Transverse colon (tissue), 4 donors: ENCODE measurements around the gene MC1R. TPM values are rescaled to one million over a fixed set of nuclear protein-coding genes. Genes with fewer than 3 reads are reported as not detected.

Experiments used
- DNase-seq: peaks from one replicate; pipeline ENCODE4 v3.0.0-alpha.2; 2019
- H3K27ac ChIP-seq, 4 donors: fragments of 200-600 bp; sonication (generic); 2 replicates each; pipeline ENCODE4 v1.5.1; 2016 to 2018; ENCODE audit warnings: inconsistent platforms in 4 of 4
- H3K27me3 ChIP-seq: fragments of 200-600 bp; sonication (generic); 2 replicates; pipeline ENCODE4 v1.5.1; 2017; ENCODE audit warnings: inconsistent platforms
- H3K36me3 ChIP-seq, 4 donors: fragments of 200-600 bp; sonication (generic); 2 replicates each; pipeline ENCODE4 v1.5.1; 2017 to 2019; ENCODE audit warnings: inconsistent platforms in 4 of 4
- H3K4me1 ChIP-seq, 4 donors: fragments of 200-600 bp; sonication (generic); 2 replicates each; pipeline ENCODE4 v1.5.1; 2017 to 2020; ENCODE audit warnings: inconsistent platforms in 4 of 4
- H3K4me3 ChIP-seq, 4 donors: fragments of 200-600 bp; sonication (generic); 1 replicate in 1 of 4; 2 replicates in 3 of 4; pipeline versions ENCODE4 v1.5.1 to v1.6.1; 2017 to 2019; ENCODE audit warnings: inconsistent platforms in 4 of 4
- H3K9me3 ChIP-seq, 2 donors: fragments of 200-600 bp; sonication (generic); 2 replicates each; pipeline ENCODE4 v1.5.1; 2017 to 2019; ENCODE audit warnings: inconsistent platforms in 2 of 2
- EP300 ChIP-seq: sonication (generic); formaldehyde crosslinking; IDR thresholded peaks from one replicate; pipeline ENCODE4 v1.6.1; 2017; ENCODE audit warnings: antibody characterized with exemption, low read depth
- POLR2A ChIP-seq: fragments of 450-650 bp; IDR thresholded peaks from one replicate; pipeline ENCODE4 v1.6.1; 2016; ENCODE audit warnings: antibody characterized with exemption, mild to moderate bottlenecking, moderate library complexity
- POLR2AphosphoS5 ChIP-seq, 3 donors: sonication (generic); formaldehyde crosslinking; IDR thresholded peaks; one replicate each; pipeline ENCODE4 v1.6.1; 2016; ENCODE audit warnings: antibody characterized with exemption in 3 of 3
- WGBS, 2 donors: methylation state at CpG; one replicate each; pipeline ENCODE4 v1.1.5; 2018; ENCODE audit warnings: low coverage in 1 of 2; 5-methylcytosine and 5-hydroxymethylcytosine counted together
- in situ Hi-C, 4 donors: fragments of 200-750 bp; cut with MboI; loops; one replicate each; pipeline versions ENCODE4 v1.15.0 to v1.15.1; 2017; ENCODE audit warnings: low sequenced_read_pairs in 3 of 4, low pct_ligation_motif_present in 1 of 4, low pct_unique_long_range_greater_than_20kb in 1 of 4
- intact Hi-C: fragments of 100-400 bp; cut with DNase I; formaldehyde crosslinking; loops from one replicate; pipeline ENCODE4 v1.15.1; 2023; ENCODE audit warnings: low total_unique reads
- total RNA-seq, 4 donors: library from RNA; depleted of rRNA; stranded (reverse); fragments of >200 nt; gene quantifications; one replicate each; pipeline ENCODE4 v1.1.0, GENCODE V29; 2016
- TF ChIP-seq, protein P1 (sequence below), 5 experiments: fragments of 200-600 bp in 3 of 5; fragments of 450-650 bp in 2 of 5; sonication (generic) in 3 of 5; IDR thresholded peaks; 1 replicate in 2 of 5; 2 replicates in 3 of 5; pipeline ENCODE4 v1.5.1; 2016 to 2017; ENCODE audit warnings: antibody characterized with exemption in 5 of 5, inconsistent platforms in 3 of 5, mild to moderate bottlenecking in 2 of 5, moderate library complexity in 1 of 5

The MC1R gene
- total RNA-seq, 4 donors from 2014 or later: 2.9 to 7.2 (median 6.7) TPM

DNA sequence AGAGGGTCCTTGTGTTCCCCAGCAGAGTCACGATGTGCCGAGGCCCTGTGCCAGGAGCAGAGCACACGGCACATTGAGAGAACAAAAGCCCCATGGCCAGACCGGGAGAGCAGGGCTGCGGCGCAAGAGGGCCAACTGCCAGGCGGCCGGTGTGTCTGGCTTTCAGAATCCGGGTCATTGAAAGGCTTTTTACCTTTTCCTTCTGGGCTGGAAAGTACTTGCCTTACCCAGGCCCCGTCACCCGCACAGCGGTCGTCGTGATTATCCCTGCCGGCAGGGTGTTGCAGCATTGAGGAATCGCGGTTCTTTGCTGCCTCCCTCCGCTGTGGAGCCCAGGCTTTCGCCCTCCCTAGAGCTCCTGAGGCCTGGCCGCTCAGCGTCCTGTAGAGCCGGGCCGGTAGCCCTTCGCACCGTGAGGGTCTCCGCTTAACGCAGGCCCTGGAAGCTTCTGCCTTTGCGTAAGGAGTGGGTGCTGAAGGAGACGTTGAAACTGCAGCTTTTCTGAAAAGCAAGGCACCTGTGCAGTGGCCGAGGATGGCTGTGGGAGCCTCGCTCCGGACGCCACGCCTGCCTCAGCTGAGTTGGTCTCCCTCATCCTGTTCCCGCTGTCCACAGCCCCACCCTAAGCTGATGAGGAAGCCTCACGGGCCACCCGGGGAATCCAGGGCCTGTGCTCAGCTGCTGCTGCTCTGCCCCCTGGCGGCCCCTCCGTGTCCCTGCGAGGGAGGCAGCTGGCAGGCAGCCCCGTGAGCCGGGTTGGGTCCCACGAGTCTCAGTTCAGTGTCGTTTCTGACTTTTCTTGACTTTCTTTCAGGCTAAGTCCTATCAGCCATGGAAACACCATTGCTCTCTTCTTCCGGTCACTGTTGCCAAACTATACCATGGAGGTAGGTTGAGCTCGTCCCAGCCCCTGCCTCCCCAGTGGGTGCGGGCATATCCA lies 8.6 kb upstream of the MC1R start:
- Histone ChIP-seq H3K4me1 (peaks cover 0 to 5% (median 2%) of the 10 kb centered on the region in 4 donors), H3K4me3 (no peak overlapping the region), H3K36me3 (peaks cover 0 to 24% (median 12%) of the 10 kb centered on the region in 4 donors), H3K27me3 (no peaks in the 10 kb centered on the region), H3K27ac (peak overlapping the region in 3 of 4 donors; percentile 26 to 54 (median 44)), H3K9me3 (no peaks in the 10 kb centered on the region)
- TF ChIP-seq, protein P1, sequence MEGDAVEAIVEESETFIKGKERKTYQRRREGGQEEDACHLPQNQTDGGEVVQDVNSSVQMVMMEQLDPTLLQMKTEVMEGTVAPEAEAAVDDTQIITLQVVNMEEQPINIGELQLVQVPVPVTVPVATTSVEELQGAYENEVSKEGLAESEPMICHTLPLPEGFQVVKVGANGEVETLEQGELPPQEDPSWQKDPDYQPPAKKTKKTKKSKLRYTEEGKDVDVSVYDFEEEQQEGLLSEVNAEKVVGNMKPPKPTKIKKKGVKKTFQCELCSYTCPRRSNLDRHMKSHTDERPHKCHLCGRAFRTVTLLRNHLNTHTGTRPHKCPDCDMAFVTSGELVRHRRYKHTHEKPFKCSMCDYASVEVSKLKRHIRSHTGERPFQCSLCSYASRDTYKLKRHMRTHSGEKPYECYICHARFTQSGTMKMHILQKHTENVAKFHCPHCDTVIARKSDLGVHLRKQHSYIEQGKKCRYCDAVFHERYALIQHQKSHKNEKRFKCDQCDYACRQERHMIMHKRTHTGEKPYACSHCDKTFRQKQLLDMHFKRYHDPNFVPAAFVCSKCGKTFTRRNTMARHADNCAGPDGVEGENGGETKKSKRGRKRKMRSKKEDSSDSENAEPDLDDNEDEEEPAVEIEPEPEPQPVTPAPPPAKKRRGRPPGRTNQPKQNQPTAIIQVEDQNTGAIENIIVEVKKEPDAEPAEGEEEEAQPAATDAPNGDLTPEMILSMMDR (IDR thresholded peaks at IDR 0.05): peak; percentile 82 to 89 (median 89)
- TF ChIP-seq POLR2AphosphoS5 (IDR thresholded peaks at IDR 0.05) (peak in 1 of 3 donors; percentile 67), EP300 (no peak)
- DNase-seq: peak; percentile 79
- 59 to 100% methylated on average over 2 to 47 of the region's 47 CpGs for WGBS, 2 donors
- in situ Hi-C loops: no loop called here
- intact Hi-C loops: no loop called here

DNA sequence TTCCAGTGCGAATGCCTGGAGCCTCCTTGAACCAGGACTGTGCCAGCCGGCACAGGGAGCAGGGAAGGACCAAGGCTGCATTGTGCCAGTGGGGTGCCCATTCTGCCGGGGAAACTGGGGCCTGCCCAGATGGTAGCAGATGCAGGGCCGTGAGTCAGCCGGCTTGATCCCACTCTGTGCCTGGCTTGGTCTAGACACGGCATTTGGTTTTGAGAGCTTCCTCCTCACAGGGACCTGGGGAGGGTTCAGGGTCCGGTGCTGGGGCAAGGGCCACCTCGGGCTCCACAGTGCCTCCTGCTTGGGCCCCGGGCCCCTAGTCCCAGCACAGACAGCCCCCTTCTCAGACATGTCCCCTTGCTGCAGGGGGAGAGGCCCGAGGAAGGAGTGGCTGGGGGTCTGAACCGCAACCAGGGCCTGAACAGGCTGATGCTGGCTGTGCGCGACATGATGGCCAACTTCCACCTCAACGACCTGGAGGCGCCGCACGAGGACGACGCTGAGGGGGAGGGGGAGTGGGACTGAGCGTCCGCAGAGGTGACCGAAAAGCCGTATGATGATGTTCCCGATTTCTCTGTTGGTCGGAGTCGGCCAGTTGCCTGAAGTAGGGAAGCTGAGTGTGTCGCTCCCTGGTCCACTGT lies 7.8 kb upstream of the MC1R start:
- Histone ChIP-seq H3K4me1 (peaks cover 0 to 5% (median 2%) of the 10 kb centered on the region in 4 donors), H3K36me3 (peaks cover 0 to 24% (median 9%) of the 10 kb centered on the region in 4 donors), H3K9me3 (no peaks in the 10 kb centered on the region), H3K4me3 (no peak overlapping the region), H3K27ac (no peak overlapping the region), H3K27me3 (no peaks in the 10 kb centered on the region)
- DNase-seq: no peak
- no peak for TF ChIP-seq POLR2A
- TF ChIP-seq, protein P1 (IDR thresholded peaks at IDR 0.05): no peak
- no peak for TF ChIP-seq EP300
- TF ChIP-seq POLR2AphosphoS5 (IDR thresholded peaks at IDR 0.05): no peak
- WGBS, 2 donors: 92% methylated on average over 27 of the region's 27 CpGs; no CpG with 5 or more reads in 1 of the 2 donors
- intact Hi-C loops: no loop called here
- in situ Hi-C loops: no loop called here

DNA sequence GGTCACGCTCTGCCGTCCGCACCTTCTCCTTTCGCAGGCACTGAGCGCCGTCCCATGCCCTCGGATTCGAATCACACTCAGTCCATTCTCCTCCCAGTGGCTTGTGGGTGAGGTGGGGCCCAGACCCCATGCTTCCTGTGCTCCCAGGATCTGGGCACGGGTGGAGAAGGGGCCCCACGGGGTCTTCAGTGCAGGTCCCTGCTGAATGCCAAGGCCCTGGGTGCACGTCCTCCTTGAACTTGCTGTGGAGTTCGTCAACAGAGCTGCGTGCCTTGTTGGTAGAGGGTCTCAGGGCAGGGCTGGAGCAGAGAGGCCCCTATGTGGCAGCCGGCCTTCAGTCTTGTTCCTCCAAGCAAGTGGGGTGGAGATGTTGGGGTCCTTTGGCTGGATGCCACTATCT lies 7.3 kb upstream of the MC1R start:
- no peak overlapping the region for H3K27ac ChIP-seq
- no peak overlapping the region for H3K4me3 ChIP-seq
- in situ Hi-C loops: no loop called here
- WGBS, 2 donors: 94 to 100% methylated on average over 3 to 13 of the region's 14 CpGs
- peaks cover 0 to 5% (median 2%) of the 10 kb centered on the region in 4 donors for H3K4me1 ChIP-seq
- H3K36me3 ChIP-seq: peaks cover 0 to 19% (median 4%) of the 10 kb centered on the region in 4 donors
- DNase-seq: no peak
- TF ChIP-seq POLR2AphosphoS5 (IDR thresholded peaks at IDR 0.05) (peak in 1 of 3 donors; percentile 35), POLR2A (no peak), EP300 (no peak)
- H3K27me3 ChIP-seq: no peaks in the 10 kb centered on the region
- intact Hi-C loops: no loop called here
- no peaks in the 10 kb centered on the region for H3K9me3 ChIP-seq

DNA sequence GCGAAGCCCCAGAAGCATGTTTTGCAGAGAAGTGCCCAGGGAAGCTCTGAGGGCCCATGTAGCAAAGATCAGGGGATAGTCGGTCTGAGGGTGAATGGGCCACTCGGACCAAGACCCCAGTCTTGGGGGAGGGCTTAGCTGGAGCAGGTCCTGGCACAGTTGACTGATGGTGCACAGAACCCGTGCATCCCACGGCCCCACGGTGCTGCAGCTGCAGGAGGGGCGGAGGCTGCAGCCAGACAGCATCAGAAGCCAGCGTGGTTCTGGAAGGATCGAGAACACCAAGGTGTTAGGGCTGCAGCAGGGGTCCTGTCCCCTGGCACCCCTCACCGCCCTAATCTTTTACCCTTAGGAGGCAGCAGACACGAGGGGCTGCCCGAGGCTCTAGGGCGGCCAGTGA lies 6.5 kb upstream of the MC1R start:
- TF ChIP-seq, protein P1 (IDR thresholded peaks at IDR 0.05): no peak
- TF ChIP-seq EP300: no peak
- no peak for TF ChIP-seq POLR2A
- peak in 1 of 3 donors; percentile 34 for TF ChIP-seq POLR2AphosphoS5 (IDR thresholded peaks at IDR 0.05)
- no peak overlapping the region for H3K4me3 ChIP-seq
- intact Hi-C loops (no loop called here), in situ Hi-C loops (no loop called here)
- no peaks in the 10 kb centered on the region for H3K27me3 ChIP-seq
- H3K4me1 ChIP-seq: peaks cover 0 to 6% (median 2%) of the 10 kb centered on the region in 4 donors
- H3K27ac ChIP-seq: no peak overlapping the region
- no peak for DNase-seq
- WGBS, 2 donors: 90% methylated on average over 2 to 13 of the region's 13 CpGs
- peaks cover 0 to 12% (median under 1%) of the 10 kb centered on the region in 4 donors for H3K36me3 ChIP-seq
- no peaks in the 10 kb centered on the region for H3K9me3 ChIP-seq
